HG03175 (cell line): ENCODE results near the gene PKP1.

ENCODE experiments used
- ATAC-seq: cut with Tn5 transposase; IDR thresholded peaks from one replicate; pipeline ENCODE4 v1.9.1; 2021; ENCODE audit warnings: mild to moderate bottlenecking, moderate library complexity; ENCODE audit not compliant: unreplicated experiment

The PKP1 gene

GRCh38 chr1:201364808-201365105, 81.5 kb downstream of the PKP1 start:
- ATAC-seq, result no peak

GRCh38 chr1:201365251-201365650, 81.9 kb downstream of the PKP1 start:
- no peak for ATAC-seq

DNA sequence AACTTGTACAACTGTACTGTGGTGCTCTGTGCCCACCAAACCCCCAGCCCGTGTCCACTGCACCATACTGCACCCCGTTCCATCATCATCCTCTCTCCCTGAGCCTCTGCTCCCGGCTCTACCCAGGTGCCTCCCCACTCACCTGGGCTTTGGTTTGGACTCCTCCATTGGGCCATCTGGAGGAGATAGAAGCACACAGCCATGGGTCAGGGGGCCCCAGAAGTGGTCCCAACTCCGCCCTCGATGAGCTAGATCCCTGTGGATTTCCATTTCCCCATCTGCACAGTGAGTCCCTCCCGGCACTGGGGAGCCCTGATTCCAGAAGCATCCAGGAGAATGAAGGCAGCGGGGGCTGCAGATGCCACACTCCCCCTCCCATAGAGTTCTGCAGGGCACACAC, 83.4 kb downstream of the PKP1 start:
- ATAC-seq, result no peak

- no peak for ATAC-seq
Measured at GRCh38 chr1:201369209-201369608, 85.9 kb downstream of the PKP1 start.

GRCh38 chr1:201370500-201370899, 87.2 kb downstream of the PKP1 start:
- no peak for ATAC-seq

GRCh38 chr1:201371276-201371675, 88.0 kb downstream of the PKP1 start:
- ATAC-seq, result no peak

DNA sequence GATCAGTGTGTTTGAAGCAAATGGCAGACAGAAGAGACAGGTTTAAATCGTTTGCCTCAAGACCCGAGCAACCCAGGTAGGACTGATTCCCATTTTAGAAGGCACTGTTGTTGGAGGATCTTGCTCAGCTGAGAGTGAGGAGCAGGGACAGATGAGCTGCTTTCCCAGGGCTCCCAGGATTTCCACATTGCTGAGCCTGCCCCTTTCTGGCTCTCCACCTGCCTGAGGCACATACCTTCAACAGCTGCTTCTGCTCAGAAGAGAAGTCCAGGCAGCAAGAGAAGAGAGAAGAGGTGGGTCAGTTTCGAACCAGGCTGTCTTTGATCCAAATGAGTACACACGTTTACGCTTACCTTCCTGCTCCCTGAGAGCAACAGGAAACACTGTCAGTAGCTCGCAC, 88.5 kb downstream of the PKP1 start:
- ATAC-seq, result no peak

DNA sequence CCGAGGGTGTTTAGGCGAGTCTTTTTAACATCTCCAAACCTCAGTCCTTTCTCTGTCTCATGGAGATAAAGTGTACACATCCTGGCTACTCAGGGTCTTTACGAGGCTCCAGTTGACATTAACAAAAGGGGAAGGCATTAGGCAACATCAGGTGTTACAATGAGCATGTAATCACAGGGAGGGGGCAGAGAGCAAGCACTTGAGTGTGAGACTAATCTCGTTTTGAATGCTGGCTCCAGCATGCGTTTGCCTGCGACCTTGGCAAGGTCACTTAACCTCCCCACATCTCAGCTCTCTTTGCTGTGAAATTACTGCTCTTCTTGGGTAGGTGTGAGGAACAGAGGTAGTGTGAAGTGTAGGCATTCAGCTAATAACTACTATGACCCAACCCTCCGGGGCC, 91.1 kb downstream of the PKP1 start:
- no peak for ATAC-seq

DNA sequence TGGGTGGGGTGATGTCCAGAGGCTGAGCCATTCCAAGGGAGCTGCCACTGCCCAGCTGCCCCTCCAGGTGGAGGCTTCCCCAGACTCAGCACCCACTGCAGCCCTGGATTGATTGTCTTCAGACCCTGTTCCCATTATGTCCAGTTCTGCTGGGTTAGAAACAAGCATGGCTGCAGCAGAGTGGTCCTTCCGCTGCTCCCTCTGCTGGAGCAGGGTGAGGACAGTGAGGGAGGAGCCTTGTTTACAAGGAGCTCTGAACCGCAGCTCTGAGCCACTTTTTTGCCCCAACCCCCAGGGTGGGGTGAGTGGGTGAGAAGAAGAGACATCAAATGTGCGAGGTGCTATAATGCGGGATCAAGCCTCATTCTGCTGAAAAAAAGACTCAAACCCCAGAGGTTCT, 91.9 kb downstream of the PKP1 start:
- ATAC-seq, result no peak

DNA sequence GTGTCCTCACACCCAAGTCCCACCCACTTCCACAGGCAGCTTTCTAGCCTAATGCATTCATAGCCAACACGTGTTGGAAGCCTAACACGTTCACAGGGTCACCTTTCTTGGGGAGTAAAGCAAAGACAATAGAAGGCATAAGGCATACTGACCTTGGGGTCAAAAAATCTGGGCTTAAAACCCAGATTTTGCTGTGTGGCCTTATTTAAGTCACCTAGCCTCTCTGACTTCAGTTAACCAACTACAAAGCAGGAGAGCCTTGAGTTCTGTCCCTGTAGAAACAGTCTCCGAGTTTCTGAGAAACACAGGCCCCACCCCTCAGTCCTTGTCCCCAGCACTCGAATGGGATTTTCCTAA, 92.8 kb downstream of the PKP1 start:
- no peak for ATAC-seq

DNA sequence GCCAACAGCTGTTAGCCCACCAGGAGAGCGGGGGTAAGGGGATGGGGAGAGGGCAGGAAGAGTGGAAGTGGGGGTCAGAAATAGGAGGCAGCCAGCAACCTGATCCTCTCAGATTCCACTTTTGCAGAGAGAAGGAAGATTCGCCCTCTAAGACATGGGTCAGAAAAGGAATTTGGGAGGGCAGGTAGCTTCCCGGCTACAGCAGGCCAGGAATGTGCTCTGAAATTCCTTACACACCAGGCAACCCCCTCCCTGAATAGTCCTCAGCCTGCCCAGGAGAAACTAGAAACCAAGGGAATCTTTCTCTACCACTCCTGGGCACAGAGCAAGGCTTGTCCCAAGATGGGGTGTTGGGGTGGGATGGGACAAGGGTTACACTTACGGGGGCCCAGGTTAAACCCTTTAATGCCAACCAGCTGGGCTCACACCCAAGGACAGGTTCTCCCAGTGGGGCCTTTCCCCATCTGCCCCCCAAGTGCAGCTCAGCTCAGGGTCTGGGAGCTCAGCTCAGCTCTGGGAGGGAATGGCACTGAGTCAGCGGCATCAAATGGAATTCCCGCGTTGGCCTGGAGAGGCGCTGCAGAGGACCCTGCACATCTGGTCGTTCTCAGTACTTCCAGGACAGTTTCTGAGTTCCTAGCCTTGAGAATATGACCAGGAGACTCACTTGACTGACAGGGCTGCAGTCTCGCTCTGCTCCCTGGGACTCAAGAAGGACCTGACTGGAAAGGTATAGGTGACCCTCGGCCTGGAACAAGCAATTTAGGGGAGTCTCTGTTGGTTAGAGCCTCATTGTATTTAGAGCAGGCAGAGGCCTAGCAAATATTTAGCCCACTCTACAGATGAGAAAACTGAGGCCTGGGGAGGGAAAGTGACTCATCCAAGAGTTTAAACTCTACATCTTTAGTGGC, 93.4 kb downstream of the PKP1 start:
- ATAC-seq, result peak; percentile 52

DNA sequence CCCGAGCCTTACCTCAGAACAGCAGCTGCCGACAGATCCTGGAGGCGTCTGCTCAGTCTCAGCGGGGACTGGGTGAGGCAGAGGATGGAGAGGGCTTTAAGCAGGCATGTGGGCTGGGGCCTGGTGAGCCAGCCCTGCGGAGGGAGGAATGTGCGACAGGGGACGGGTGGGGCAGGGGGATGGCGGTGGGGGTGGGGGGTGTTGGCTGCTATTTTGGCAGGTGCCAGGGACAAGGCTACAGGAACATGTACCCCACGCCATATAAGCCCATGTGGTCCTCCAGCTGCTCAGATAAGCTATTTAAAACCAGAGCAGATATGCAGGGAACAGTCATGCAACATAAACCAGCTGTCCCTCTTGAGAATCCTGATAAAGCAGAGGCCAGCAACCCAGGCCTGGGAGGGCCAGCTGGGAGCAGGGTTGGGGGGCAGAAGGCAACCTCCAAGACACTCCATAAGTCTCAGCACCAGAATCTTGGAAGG, 94.3 kb downstream of the PKP1 start, which contains the start of gene TNNT2:
Gene TNNT2, minus strand, starts transcription at position 70 of the 482 bp plus-strand sequence. CDS start 4,426 bp downstream, outside the sequence.
- no peak for ATAC-seq

- ATAC-seq, result no peak
Measured at GRCh38 chr1:201378804-201379203, 95.5 kb downstream of the PKP1 start.

GRCh38 chr1:201379733-201380242, 96.5 kb downstream of the PKP1 start:
- ATAC-seq, result no peak

DNA sequence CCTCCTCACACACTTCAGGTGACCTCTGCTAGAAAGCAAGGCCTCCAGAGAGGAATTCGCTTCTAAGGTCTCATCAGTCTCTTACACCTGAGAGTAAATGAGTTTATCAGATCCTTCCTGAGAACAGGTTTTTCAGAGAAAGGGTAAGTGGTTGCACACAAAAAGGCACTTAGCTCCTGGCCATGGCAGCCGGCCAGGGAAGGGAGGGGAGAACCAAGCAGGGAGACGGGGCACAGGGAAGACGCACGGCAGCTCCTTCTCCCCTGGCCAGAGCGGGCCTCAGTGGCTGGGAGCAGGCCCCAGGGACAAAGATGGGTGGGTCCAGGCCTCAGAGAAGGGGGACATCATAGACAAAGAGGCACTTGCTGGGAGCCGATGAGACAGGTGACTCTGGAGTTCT, 97.8 kb downstream of the PKP1 start:
- ATAC-seq, result no peak
